OCI-LY1 (cell line): Measurements from ENCODE around the gene TICAM2.
"Not testable (repeated sequence)": the region's sequence is repeated elsewhere in the genome, so short reads cannot be mapped to it uniquely, and the experiment has no call there.

Experiments
- CTCF ChIP-seq: fragments of 200-600 bp; sonication (generic), shearing (Covaris generic); IDR thresholded peaks from 2 replicates; pipeline ENCODE4 v1.5.1; 2017; ENCODE audit warnings: mild to moderate bottlenecking, antibody characterized with exemption, low read length, moderate library complexity, mixed read lengths
- EZH2 ChIP-seq: fragments of 200-600 bp; sonication (generic), shearing (Covaris generic); IDR thresholded peaks from 2 replicates; pipeline ENCODE4 v1.8.0; 2017; ENCODE audit warnings: borderline replicate concordance, mixed run types, mild to moderate bottlenecking, antibody characterized with exemption, low read length, moderate library complexity, mixed read lengths

- not testable (repeated sequence) for TF ChIP-seq CTCF, EZH2
Measured at GRCh38 chr5:115645386-115645785, 43.1 kb upstream of the TICAM2 start.
